Measurements from ENCODE around the gene TAOK1. TPM values are rescaled to one million over a fixed set of nuclear protein-coding genes. Genes with fewer than 3 reads are reported as not detected.

TAOK1 gene
- total RNA-seq, 1 donor from 2014 or later: 100 TPM

GRCh38 chr17:29401258-29401657 lies 11.1 kb downstream of the TAOK1 start:
- TF ChIP-seq EZH2 (IDR thresholded peaks at IDR 0.05; ENCODE audit: insufficient read depth, low read length) (no peak), CTCF (IDR thresholded peaks at IDR 0.05; ENCODE audit: insufficient read depth, low read depth, low read length) (no peak)
- no peaks in the 10 kb centered on the region for H3K27me3 Mint-ChIP-seq (ENCODE audit: low read depth, unreplicated experiment)
- Histone ChIP-seq H3K27ac (ENCODE audit: low read depth, low read length) (no peak overlapping the region), H3K4me3 (ENCODE audit: insufficient read depth, low read depth, low read length) (no peak overlapping the region), H3K4me1 (ENCODE audit: insufficient read depth, low read length) (no peaks in the 10 kb centered on the region), H3K36me3 (ENCODE audit: insufficient read depth, low read length) (peaks cover 14% of the 10 kb centered on the region), H4K20me1 (ENCODE audit: insufficient read depth, low read length) (peaks cover 83% of the 10 kb centered on the region), H3K9me3 (ENCODE audit: insufficient read depth, low read depth, low read length) (no peaks in the 10 kb centered on the region), H3K4me2 (ENCODE audit: low read length) (no peak overlapping the region), H2AFZ (ENCODE audit: low read depth, low read length) (no peak overlapping the region), H3K9ac (ENCODE audit: low read length) (no peak overlapping the region), H3K27me3 (ENCODE audit: insufficient read depth, low read length) (no peaks in the 10 kb centered on the region), H3K79me2 (ENCODE audit: insufficient read depth, low read length) (peaks cover 100% of the 10 kb centered on the region)
- H3K27ac Mint-ChIP-seq (ENCODE audit: unreplicated experiment): no peak overlapping the region
- H3K4me1 Mint-ChIP-seq (ENCODE audit: low read depth, unreplicated experiment): no peaks in the 10 kb centered on the region
- no peak for FAIRE-seq
- no peaks in the 10 kb centered on the region for H3K9me3 Mint-ChIP-seq (ENCODE audit: unreplicated experiment)
- no peak overlapping the region for H3K4me3 Mint-ChIP-seq (ENCODE audit: unreplicated experiment)
- DNase-seq (ENCODE audit: low read depth): no peak
- H3K36me3 Mint-ChIP-seq (ENCODE audit: low read depth, unreplicated experiment): peaks cover 10% of the 10 kb centered on the region

GRCh38 chr17:29407856-29408255 lies 17.7 kb downstream of the TAOK1 start:
- no peak for TF ChIP-seq EZH2 (IDR thresholded peaks at IDR 0.05; ENCODE audit: insufficient read depth, low read length)
- no peak for TF ChIP-seq CTCF (IDR thresholded peaks at IDR 0.05; ENCODE audit: insufficient read depth, low read depth, low read length)
- peaks cover 9% of the 10 kb centered on the region for H3K36me3 Mint-ChIP-seq (ENCODE audit: low read depth, unreplicated experiment)
- H3K9me3 ChIP-seq (ENCODE audit: insufficient read depth, low read depth, low read length): no peaks in the 10 kb centered on the region
- DNase-seq (ENCODE audit: low read depth): no peak
- H3K36me3 ChIP-seq (ENCODE audit: insufficient read depth, low read length): peaks cover 4% of the 10 kb centered on the region
- H2AFZ ChIP-seq (ENCODE audit: low read depth, low read length): no peak overlapping the region
- no peaks in the 10 kb centered on the region for H3K27me3 Mint-ChIP-seq (ENCODE audit: low read depth, unreplicated experiment)
- no peak overlapping the region for H3K27ac Mint-ChIP-seq (ENCODE audit: unreplicated experiment)
- H3K79me2 ChIP-seq (ENCODE audit: insufficient read depth, low read length): peaks cover 96% of the 10 kb centered on the region
- H3K4me3 Mint-ChIP-seq (ENCODE audit: unreplicated experiment): no peak overlapping the region
- no peak for FAIRE-seq
- peaks cover 5% of the 10 kb centered on the region for H3K4me1 Mint-ChIP-seq (ENCODE audit: low read depth, unreplicated experiment)
- H3K27ac ChIP-seq (ENCODE audit: low read depth, low read length): no peak overlapping the region
- peaks cover 91% of the 10 kb centered on the region for H4K20me1 ChIP-seq (ENCODE audit: insufficient read depth, low read length)
- peaks cover 7% of the 10 kb centered on the region for H3K4me1 ChIP-seq (ENCODE audit: insufficient read depth, low read length)
- peaks cover 2% of the 10 kb centered on the region for H3K9me3 Mint-ChIP-seq (ENCODE audit: unreplicated experiment)
- no peak overlapping the region for H3K4me2 ChIP-seq (ENCODE audit: low read length)
- no peak overlapping the region for H3K9ac ChIP-seq (ENCODE audit: low read length)
- no peaks in the 10 kb centered on the region for H3K27me3 ChIP-seq (ENCODE audit: insufficient read depth, low read length)
- H3K4me3 ChIP-seq (ENCODE audit: insufficient read depth, low read depth, low read length): no peak overlapping the region

GRCh38 chr17:29409963-29410362 lies 19.8 kb downstream of the TAOK1 start:
- no peak for FAIRE-seq
- peaks cover 14% of the 10 kb centered on the region for H3K4me1 Mint-ChIP-seq (ENCODE audit: low read depth, unreplicated experiment)
- TF ChIP-seq EZH2 (IDR thresholded peaks at IDR 0.05; ENCODE audit: insufficient read depth, low read length) (no peak), CTCF (IDR thresholded peaks at IDR 0.05; ENCODE audit: insufficient read depth, low read depth, low read length) (no peak)

More at GRCh38 chr17:29409963-29410362, 19.8 kb downstream of the TAOK1 start:
- H3K4me2 ChIP-seq (ENCODE audit: low read length): no peak overlapping the region
- peaks cover 94% of the 10 kb centered on the region for H3K79me2 ChIP-seq (ENCODE audit: insufficient read depth, low read length)
- no peaks in the 10 kb centered on the region for H3K36me3 ChIP-seq (ENCODE audit: insufficient read depth, low read length)
- H3K4me3 ChIP-seq (ENCODE audit: insufficient read depth, low read depth, low read length): no peak overlapping the region
- no peaks in the 10 kb centered on the region for H3K27me3 ChIP-seq (ENCODE audit: insufficient read depth, low read length)
- H3K9me3 Mint-ChIP-seq (ENCODE audit: unreplicated experiment): peaks cover 2% of the 10 kb centered on the region
- H3K27me3 Mint-ChIP-seq (ENCODE audit: low read depth, unreplicated experiment): no peaks in the 10 kb centered on the region
- H3K9me3 ChIP-seq (ENCODE audit: insufficient read depth, low read depth, low read length): no peaks in the 10 kb centered on the region
- no peak overlapping the region for H3K27ac Mint-ChIP-seq (ENCODE audit: unreplicated experiment)
- H3K4me3 Mint-ChIP-seq (ENCODE audit: unreplicated experiment): no peak overlapping the region
- H3K9ac ChIP-seq (ENCODE audit: low read length): no peak overlapping the region
- no peak overlapping the region for H2AFZ ChIP-seq (ENCODE audit: low read depth, low read length)
- DNase-seq (ENCODE audit: low read depth): no peak
- H3K4me1 ChIP-seq (ENCODE audit: insufficient read depth, low read length): peaks cover 16% of the 10 kb centered on the region
- peaks cover 92% of the 10 kb centered on the region for H4K20me1 ChIP-seq (ENCODE audit: insufficient read depth, low read length)
- no peak overlapping the region for H3K27ac ChIP-seq (ENCODE audit: low read depth, low read length)
- peaks cover 12% of the 10 kb centered on the region for H3K36me3 Mint-ChIP-seq (ENCODE audit: low read depth, unreplicated experiment)

Data from astrocyte (in vitro differentiated cells and primary cell).